ENCODE measurements around the gene NAIF1. TPM values are rescaled to one million over a fixed set of nuclear protein-coding genes. Genes with fewer than 3 reads are reported as not detected.

Gene NAIF1
- total and polyA plus RNA-seq, 2 donors from 2014 or later, result 9.7 to 12.3 TPM

GRCh38 chr9:128080206-128080605 is 13.1 kb upstream of the NAIF1 start:
- Histone ChIP-seq H3K36me3 (ENCODE audit: control insufficient read depth in 2 of 3, insufficient read depth in 3 of 3, low read length in 3 of 3) (no peaks in the 10 kb centered on the region), H3K9ac (ENCODE audit: low read length in 3 of 3) (no peak overlapping the region), H3K9me3 (ENCODE audit: control insufficient read depth in 2 of 3, insufficient read depth in 1 of 3, low read length in 3 of 3) (no peaks in the 10 kb centered on the region), H3K4me3 (ENCODE audit: low read length in 3 of 3) (no peak overlapping the region), H3K27ac (ENCODE audit: low read depth in 2 of 2, low read length in 2 of 2) (no peak overlapping the region), H3K4me1 (ENCODE audit: control insufficient read depth in 2 of 3, insufficient read depth in 2 of 3, low read depth in 1 of 3, low read length in 3 of 3) (peaks cover 7 to 13% (median 9%) of the 10 kb centered on the region in 3 donors), H3K27me3 (ENCODE audit: control insufficient read depth, insufficient read depth, low read length) (no peaks in the 10 kb centered on the region)
- FAIRE-seq (no peak), DNase-seq (no peak)
- intact Hi-C loops (cut with DNase I), result no loop called here
- TF ChIP-seq CTCF (IDR thresholded peaks at IDR 0.05; ENCODE audit: borderline replicate concordance, extremely low read depth, insufficient read depth), result no peak

- peak in 2 of 5 donors; percentile 54 to 56 for DNase-seq
Observed at GRCh38 chr9:128078504-128079434, 11.6 kb upstream of the NAIF1 start.

GRCh38 chr9:128077847-128078503 is 10.9 kb upstream of the NAIF1 start:
- no peak for DNase-seq
- intact Hi-C loops (cut with DNase I), result no loop called here

More at GRCh38 chr9:128078504-128079434, 11.6 kb upstream of the NAIF1 start:
- H3K27ac ChIP-seq (ENCODE audit: low read depth in 2 of 2, low read length in 2 of 2), result peak overlapping the region; percentile 13 to 41
- H3K9me3 ChIP-seq (ENCODE audit: control insufficient read depth in 2 of 3, insufficient read depth in 1 of 3, low read length in 3 of 3), result no peaks in the 10 kb centered on the region
- H3K27me3 ChIP-seq (ENCODE audit: control insufficient read depth, insufficient read depth, low read length), result no peaks in the 10 kb centered on the region
- FAIRE-seq, result no peak
- H3K9ac ChIP-seq (ENCODE audit: low read length in 3 of 3), result no peak overlapping the region
- H3K4me3 ChIP-seq (ENCODE audit: low read length in 3 of 3), result no peak overlapping the region
- no peaks in the 10 kb centered on the region for H3K36me3 ChIP-seq (ENCODE audit: control insufficient read depth in 2 of 3, insufficient read depth in 3 of 3, low read length in 3 of 3)
- TF ChIP-seq CTCF (IDR thresholded peaks at IDR 0.05; ENCODE audit: borderline replicate concordance, extremely low read depth, insufficient read depth), result no peak
- intact Hi-C loops (cut with DNase I), result no loop called here
- peaks cover 7 to 13% (median 9%) of the 10 kb centered on the region in 3 donors for H3K4me1 ChIP-seq (ENCODE audit: control insufficient read depth in 2 of 3, insufficient read depth in 2 of 3, low read depth in 1 of 3, low read length in 3 of 3)

More at GRCh38 chr9:128077847-128078503, 10.9 kb upstream of the NAIF1 start:
- H3K27me3 ChIP-seq (ENCODE audit: control insufficient read depth, insufficient read depth, low read length), result no peaks in the 10 kb centered on the region
- peaks cover 7 to 16% (median 10%) of the 10 kb centered on the region in 3 donors for H3K4me1 ChIP-seq (ENCODE audit: control insufficient read depth in 2 of 3, insufficient read depth in 2 of 3, low read depth in 1 of 3, low read length in 3 of 3)
- no peak overlapping the region for H3K27ac ChIP-seq (ENCODE audit: low read depth in 2 of 2, low read length in 2 of 2)
- no peaks in the 10 kb centered on the region for H3K36me3 ChIP-seq (ENCODE audit: control insufficient read depth in 2 of 3, insufficient read depth in 3 of 3, low read length in 3 of 3)
- H3K4me3 ChIP-seq (ENCODE audit: low read length in 3 of 3), result no peak overlapping the region
- FAIRE-seq, result no peak
- no peak overlapping the region for H3K9ac ChIP-seq (ENCODE audit: low read length in 3 of 3)
- no peak for TF ChIP-seq CTCF (IDR thresholded peaks at IDR 0.05; ENCODE audit: borderline replicate concordance, extremely low read depth, insufficient read depth)
- no peaks in the 10 kb centered on the region for H3K9me3 ChIP-seq (ENCODE audit: control insufficient read depth in 2 of 3, insufficient read depth in 1 of 3, low read length in 3 of 3)

All from kidney (tissue), 14 donors.